ENCODE data around the gene BRAF.
"Not testable (repeated sequence)": the region's sequence is repeated elsewhere in the genome, so short reads cannot be mapped to it uniquely, and the experiment has no call there.

Gene BRAF

GRCh38 chr7:140693849-140694248, 230.9 kb downstream of the BRAF start:
- Mint-ChIP-seq H3K36me3 (ENCODE audit: low read depth) (peaks cover 68% of the 10 kb centered on the region), H3K4me1 (ENCODE audit: low read depth) (peaks cover 25% of the 10 kb centered on the region)
- not testable (repeated sequence) for H3K9me3 Mint-ChIP-seq, H3K27ac Mint-ChIP-seq, H3K4me3 Mint-ChIP-seq, H3K27me3 Mint-ChIP-seq
- intact Hi-C loops (cut with micrococcal nuclease): loop anchor here (10.0 kb wide), 1 partner anchor 321 kb away; the partner anchor contains the start of gene MRPS33

GRCh38 chr7:140691376-140692045, 233.2 kb downstream of the BRAF start:
- Mint-ChIP-seq H3K4me1 (ENCODE audit: low read depth) (peaks cover 9% of the 10 kb centered on the region), H3K27me3 (no peaks in the 10 kb centered on the region), H3K9me3 (no peaks in the 10 kb centered on the region), H3K27ac (no peak overlapping the region), H3K4me3 (no peak overlapping the region), H3K36me3 (ENCODE audit: low read depth) (peaks cover 74% of the 10 kb centered on the region)
- intact Hi-C loops (cut with micrococcal nuclease): loop anchor here (10.0 kb wide), 1 partner anchor 323 kb away; the partner anchor contains the start of gene MRPS33

GRCh38 chr7:140689199-140690152, 235.3 kb downstream of the BRAF start:
- Mint-ChIP-seq H3K4me3 (no peak overlapping the region), H3K27ac (no peak overlapping the region), H3K27me3 (no peaks in the 10 kb centered on the region), H3K9me3 (no peaks in the 10 kb centered on the region), H3K36me3 (ENCODE audit: low read depth) (peaks cover 89% of the 10 kb centered on the region), H3K4me1 (ENCODE audit: low read depth) (no peaks in the 10 kb centered on the region)
- intact Hi-C loops (cut with micrococcal nuclease): loop anchor here (10.0 kb wide), 1 partner anchor 325 kb away; the partner anchor contains the start of gene MRPS33

- no peaks in the 10 kb centered on the region for H3K9me3 Mint-ChIP-seq
- H3K4me3 Mint-ChIP-seq: no peak overlapping the region
- H3K27ac Mint-ChIP-seq: no peak overlapping the region
- no peaks in the 10 kb centered on the region for H3K4me1 Mint-ChIP-seq (ENCODE audit: low read depth)
- H3K27me3 Mint-ChIP-seq: no peaks in the 10 kb centered on the region
- peaks cover 95% of the 10 kb centered on the region for H3K36me3 Mint-ChIP-seq (ENCODE audit: low read depth)
- intact Hi-C loops (cut with micrococcal nuclease): no loop called here
Observed at GRCh38 chr7:140688341-140688740, 236.4 kb downstream of the BRAF start.

GRCh38 chr7:140686921-140687320, 237.8 kb downstream of the BRAF start:
- Mint-ChIP-seq H3K36me3 (ENCODE audit: low read depth) (peaks cover 98% of the 10 kb centered on the region), H3K9me3 (no peaks in the 10 kb centered on the region), H3K27ac (no peak overlapping the region), H3K27me3 (no peaks in the 10 kb centered on the region), H3K4me1 (ENCODE audit: low read depth) (no peaks in the 10 kb centered on the region), H3K4me3 (no peak overlapping the region)
- intact Hi-C loops (cut with micrococcal nuclease): no loop called here

GRCh38 chr7:140685407-140686087, 239.2 kb downstream of the BRAF start:
- intact Hi-C loops (cut with micrococcal nuclease): no loop called here
- H3K9me3 Mint-ChIP-seq: no peaks in the 10 kb centered on the region
- peaks cover 98% of the 10 kb centered on the region for H3K36me3 Mint-ChIP-seq (ENCODE audit: low read depth)
- H3K27ac Mint-ChIP-seq: no peak overlapping the region
- no peak overlapping the region for H3K4me3 Mint-ChIP-seq
- no peaks in the 10 kb centered on the region for H3K27me3 Mint-ChIP-seq
- no peaks in the 10 kb centered on the region for H3K4me1 Mint-ChIP-seq (ENCODE audit: low read depth)

- Mint-ChIP-seq H3K27ac (no peak overlapping the region), H3K4me1 (ENCODE audit: low read depth) (no peaks in the 10 kb centered on the region), H3K36me3 (ENCODE audit: low read depth) (peaks cover 98% of the 10 kb centered on the region), H3K27me3 (no peaks in the 10 kb centered on the region), H3K9me3 (no peaks in the 10 kb centered on the region), H3K4me3 (no peak overlapping the region)
- intact Hi-C loops (cut with micrococcal nuclease): no loop called here
Observed at GRCh38 chr7:140684066-140684950, 240.4 kb downstream of the BRAF start.

GRCh38 chr7:140683657-140684056, 241.1 kb downstream of the BRAF start:
- intact Hi-C loops (cut with micrococcal nuclease): no loop called here
- Mint-ChIP-seq H3K27me3 (no peaks in the 10 kb centered on the region), H3K27ac (no peak overlapping the region), H3K9me3 (no peaks in the 10 kb centered on the region), H3K4me3 (no peak overlapping the region), H3K4me1 (ENCODE audit: low read depth) (no peaks in the 10 kb centered on the region), H3K36me3 (ENCODE audit: low read depth) (peaks cover 98% of the 10 kb centered on the region)

GRCh38 chr7:140681766-140682165, 243.0 kb downstream of the BRAF start:
- Mint-ChIP-seq H3K4me1 (ENCODE audit: low read depth) (peaks cover 11% of the 10 kb centered on the region), H3K27me3 (no peaks in the 10 kb centered on the region), H3K36me3 (ENCODE audit: low read depth) (peaks cover 95% of the 10 kb centered on the region), H3K9me3 (no peaks in the 10 kb centered on the region), H3K27ac (no peak overlapping the region), H3K4me3 (no peak overlapping the region)
- intact Hi-C loops (cut with micrococcal nuclease): no loop called here

- no peak overlapping the region for H3K27ac Mint-ChIP-seq
- H3K4me3 Mint-ChIP-seq: no peak overlapping the region
- intact Hi-C loops (cut with micrococcal nuclease): no loop called here
- peaks cover 20% of the 10 kb centered on the region for H3K4me1 Mint-ChIP-seq (ENCODE audit: low read depth)
- H3K36me3 Mint-ChIP-seq (ENCODE audit: low read depth): peaks cover 91% of the 10 kb centered on the region
- H3K27me3 Mint-ChIP-seq: no peaks in the 10 kb centered on the region
- H3K9me3 Mint-ChIP-seq: no peaks in the 10 kb centered on the region
Observed at GRCh38 chr7:140680886-140681285, 243.8 kb downstream of the BRAF start.

GRCh38 chr7:140679186-140679585, 245.5 kb downstream of the BRAF start:
- Mint-ChIP-seq H3K4me1 (ENCODE audit: low read depth) (peaks cover 37% of the 10 kb centered on the region), H3K27ac (no peak overlapping the region), H3K36me3 (ENCODE audit: low read depth) (peaks cover 74% of the 10 kb centered on the region), H3K27me3 (no peaks in the 10 kb centered on the region), H3K4me3 (no peak overlapping the region), H3K9me3 (no peaks in the 10 kb centered on the region)
- intact Hi-C loops (cut with micrococcal nuclease): no loop called here

GRCh38 chr7:140678816-140679130, 246.0 kb downstream of the BRAF start:
- Mint-ChIP-seq H3K9me3 (no peaks in the 10 kb centered on the region), H3K4me3 (no peak overlapping the region), H3K36me3 (ENCODE audit: low read depth) (peaks cover 70% of the 10 kb centered on the region), H3K27ac (no peak overlapping the region), H3K27me3 (no peaks in the 10 kb centered on the region), H3K4me1 (ENCODE audit: low read depth) (peaks cover 41% of the 10 kb centered on the region)
- intact Hi-C loops (cut with micrococcal nuclease): no loop called here

- Mint-ChIP-seq H3K4me3 (no peak overlapping the region), H3K27ac (no peak overlapping the region), H3K36me3 (ENCODE audit: low read depth) (peaks cover 65% of the 10 kb centered on the region), H3K27me3 (no peaks in the 10 kb centered on the region), H3K9me3 (no peaks in the 10 kb centered on the region), H3K4me1 (ENCODE audit: low read depth) (peaks cover 46% of the 10 kb centered on the region)
- intact Hi-C loops (cut with micrococcal nuclease): no loop called here
Observed at GRCh38 chr7:140678081-140678815, 246.5 kb downstream of the BRAF start.

Measured in dendritic cell treated with granulocyte-macrophage colony-stimulating factor and Interleukin-4, amounts not matched to agents 40 ng/mL and 50 ng/mL, for 4 days (primary cell).